ENCODE measurements around the gene LGALS9.
"Not testable (repeated sequence)": the region's sequence is repeated elsewhere in the genome, so short reads cannot be mapped to it uniquely, and the experiment has no call there.

Gene LGALS9

GRCh38 chr17:27627514-27627913 is 3.5 kb upstream of the LGALS9 start:
- DNase-seq (ENCODE audit: low read depth in 2 of 3, low spot score in 2 of 3): no peak

GRCh38 chr17:27628376-27628775 is 2.6 kb upstream of the LGALS9 start:
- DNase-seq (ENCODE audit: low read depth in 2 of 3, low spot score in 2 of 3): no peak

GRCh38 chr17:27629260-27629659 is 1.7 kb upstream of the LGALS9 start:
- not testable (repeated sequence) for DNase-seq (ENCODE audit: low read depth in 2 of 3, low spot score in 2 of 3)

- no peak for DNase-seq (ENCODE audit: low read depth in 2 of 3, low spot score in 2 of 3)
Observed at GRCh38 chr17:27631411-27631760, 398 bp downstream of the LGALS9 start.

GRCh38 chr17:27631897-27632725 is 1.1 kb downstream of the LGALS9 start:
- no peak for DNase-seq (ENCODE audit: low read depth in 2 of 3, low spot score in 2 of 3)

- DNase-seq (ENCODE audit: low read depth in 2 of 3, low spot score in 2 of 3): not testable (repeated sequence)
Observed at GRCh38 chr17:27632766-27633165, 1.8 kb downstream of the LGALS9 start.

- DNase-seq (ENCODE audit: low read depth in 2 of 3, low spot score in 2 of 3): no peak
Observed at GRCh38 chr17:27633312-27634025, 2.5 kb downstream of the LGALS9 start.

- no peak for DNase-seq (ENCODE audit: low read depth in 2 of 3, low spot score in 2 of 3)
Observed at GRCh38 chr17:27634026-27634335, 3.0 kb downstream of the LGALS9 start.

- no peak for DNase-seq (ENCODE audit: low read depth in 2 of 3, low spot score in 2 of 3)
Observed at GRCh38 chr17:27634776-27635175, 3.8 kb downstream of the LGALS9 start.

- no peak for DNase-seq (ENCODE audit: low read depth in 2 of 3, low spot score in 2 of 3)
Observed at GRCh38 chr17:27635275-27635823, 4.4 kb downstream of the LGALS9 start.

- not testable (repeated sequence) for DNase-seq (ENCODE audit: low read depth in 2 of 3, low spot score in 2 of 3)
Observed at GRCh38 chr17:27636005-27636520, 5.1 kb downstream of the LGALS9 start.

- DNase-seq (ENCODE audit: low read depth in 2 of 3, low spot score in 2 of 3): not testable (repeated sequence)
Observed at GRCh38 chr17:27637818-27638217, 6.8 kb downstream of the LGALS9 start.

- not testable (repeated sequence) for DNase-seq (ENCODE audit: low read depth in 2 of 3, low spot score in 2 of 3)
Observed at GRCh38 chr17:27638415-27638914, 7.5 kb downstream of the LGALS9 start.

- no peak for DNase-seq (ENCODE audit: low read depth in 2 of 3, low spot score in 2 of 3)
Observed at GRCh38 chr17:27640790-27641189, 9.8 kb downstream of the LGALS9 start.

- DNase-seq (ENCODE audit: low read depth in 2 of 3, low spot score in 2 of 3): no peak
Observed at GRCh38 chr17:27644586-27644985, 13.6 kb downstream of the LGALS9 start.

GRCh38 chr17:27645621-27646020 is 14.6 kb downstream of the LGALS9 start:
- DNase-seq (ENCODE audit: low read depth in 2 of 3, low spot score in 2 of 3): not testable (repeated sequence)

- DNase-seq (ENCODE audit: low read depth in 2 of 3, low spot score in 2 of 3): no peak
Observed at GRCh38 chr17:27646232-27646631, 15.2 kb downstream of the LGALS9 start.

GRCh38 chr17:27647765-27648164 is 16.8 kb downstream of the LGALS9 start:
- no peak for DNase-seq (ENCODE audit: low read depth in 2 of 3, low spot score in 2 of 3)

- DNase-seq (ENCODE audit: low read depth in 2 of 3, low spot score in 2 of 3): not testable (repeated sequence)
Observed at GRCh38 chr17:27649111-27649571, 18.2 kb downstream of the LGALS9 start.

GRCh38 chr17:27649929-27650328 is 18.9 kb downstream of the LGALS9 start:
- no peak for DNase-seq (ENCODE audit: low read depth in 2 of 3, low spot score in 2 of 3)

GRCh38 chr17:27650836-27651235 is 19.8 kb downstream of the LGALS9 start:
- no peak for DNase-seq (ENCODE audit: low read depth in 2 of 3, low spot score in 2 of 3)

Data from activated CD8-positive, alpha-beta memory T cell treated with anti-CD3 and anti-CD28 coated beads for 48 hours (primary cell).